HepG2 (cell line): ENCODE measurements around the gene AUH. TPM values are rescaled to one million over a fixed set of nuclear protein-coding genes. Genes with fewer than 3 reads are reported as not detected.

Experiments used
- ETV5 ChIP-seq: IDR thresholded peaks from 2 replicates; pipeline ENCODE4 v1.6.1; 2018; ENCODE audit warnings: missing biosample characterization, missing genetic modification reagents, inconsistent platforms, borderline replicate concordance
- GMEB2 ChIP-seq: IDR thresholded peaks from 2 replicates; pipeline ENCODE4 v1.6.1; 2016; ENCODE audit warnings: missing biosample characterization, missing genetic modification reagents, low read depth
- HIC2 ChIP-seq: sonication (generic); formaldehyde crosslinking; IDR thresholded peaks from 2 replicates; pipeline ENCODE4 v1.9.0; 2022; ENCODE audit warnings: low read depth, missing genetic modification reagents
- HOXA5 ChIP-seq: sonication (generic); formaldehyde crosslinking; IDR thresholded peaks from 2 replicates; pipeline ENCODE4 v1.4.0; 2020; ENCODE audit warnings: missing genetic modification reagents
- HOXD1 ChIP-seq: sonication (generic); formaldehyde crosslinking; IDR thresholded peaks from 2 replicates; pipeline ENCODE4 v1.5.0; 2020; ENCODE audit warnings: missing genetic modification reagents
- JUN ChIP-seq: sonication (generic); formaldehyde crosslinking; IDR thresholded peaks from 2 replicates; pipeline ENCODE4 v1.4.0; 2020; ENCODE audit warnings: mild to moderate bottlenecking, missing genetic modification reagents
- KAT7 ChIP-seq: IDR thresholded peaks from 2 replicates; pipeline ENCODE4 v1.6.1; 2018; ENCODE audit warnings: borderline replicate concordance, missing compliant biosample characterization
- MAF1 ChIP-seq: sonication (generic); formaldehyde crosslinking; IDR thresholded peaks from 2 replicates; pipeline ENCODE4 v1.5.0; 2020; ENCODE audit warnings: missing genetic modification reagents, borderline replicate concordance
- MYPOP ChIP-seq: sonication (generic); formaldehyde crosslinking; IDR thresholded peaks from 2 replicates; pipeline ENCODE4 v1.8.1; 2023; ENCODE audit warnings: mild to moderate bottlenecking, moderate library complexity, missing genetic modification reagents
- PREB ChIP-seq: sonication (generic); formaldehyde crosslinking; IDR thresholded peaks from 2 replicates; pipeline ENCODE4 v1.4.0; 2020; ENCODE audit warnings: missing genetic modification reagents
- SMAD9 ChIP-seq: sonication (generic); formaldehyde crosslinking; IDR thresholded peaks from 2 replicates; pipeline ENCODE4 v1.5.1; 2020; ENCODE audit warnings: mild to moderate bottlenecking, missing genetic modification reagents
- XBP1 ChIP-seq: sonication (generic); formaldehyde crosslinking; IDR thresholded peaks from 2 replicates; pipeline ENCODE4 v1.5.0; 2020; ENCODE audit warnings: missing genetic modification reagents
- ZBTB10 ChIP-seq: sonication (generic); formaldehyde crosslinking; IDR thresholded peaks from 2 replicates; pipeline ENCODE4 v1.4.0; 2020; ENCODE audit warnings: missing genetic modification reagents, borderline replicate concordance
- ZBTB8A ChIP-seq: sonication (generic); formaldehyde crosslinking; IDR thresholded peaks from 2 replicates; pipeline ENCODE4 v1.4.0; 2020; ENCODE audit warnings: mild to moderate bottlenecking, low read depth, missing genetic modification reagents, borderline replicate concordance
- ZNF460 ChIP-seq: sonication (generic); formaldehyde crosslinking; IDR thresholded peaks from 2 replicates; pipeline ENCODE4 v1.5.1; 2020; ENCODE audit warnings: missing genetic modification reagents, mild to moderate bottlenecking, borderline replicate concordance
- ZNF513 ChIP-seq: sonication (generic); formaldehyde crosslinking; conservative IDR thresholded peaks from 2 replicates; pipeline ENCODE4 v1.5.0; 2020; ENCODE audit warnings: missing genetic modification reagents
- ZNF616 ChIP-seq: sonication (generic); formaldehyde crosslinking; IDR thresholded peaks from 2 replicates; pipeline ENCODE4 v1.5.0; 2020; ENCODE audit warnings: low read depth, mild to moderate bottlenecking, missing genetic modification reagents
- ZNF629 ChIP-seq: sonication (generic); formaldehyde crosslinking; conservative IDR thresholded peaks from 2 replicates; pipeline ENCODE4 v1.5.0; 2020; ENCODE audit warnings: missing genetic modification reagents
- ZNF674 ChIP-seq: sonication (generic); formaldehyde crosslinking; IDR thresholded peaks from 2 replicates; pipeline ENCODE4 v1.5.0; 2020; ENCODE audit warnings: low read depth, mild to moderate bottlenecking, missing genetic modification reagents
- ZSCAN25 ChIP-seq: sonication (generic); formaldehyde crosslinking; IDR thresholded peaks from 2 replicates; pipeline ENCODE4 v1.8.0; 2022; ENCODE audit warnings: mild to moderate bottlenecking, missing genetic modification reagents
- polyA plus RNA-seq, 8 experiments: library from polyadenylated mRNA; depleted of rRNA in 3 of 8; stranded (reverse) in 7 of 8; unstranded in 1 of 8; fragments of >200 nt; fragmentation: Illumina TruSeq in 4 of 8; extraction: Trizol in 4 of 8; gene quantifications; 2 replicates each; pipeline versions ENCODE4 v1.2.1 to v1.2.3, GENCODE V29; 2011 to 2016; ENCODE audit warnings: low read depth in 4 of 8, missing spikeins in 1 of 8, mixed read lengths in 1 of 8; ENCODE audit not compliant: insufficient read depth in 1 of 8
- total RNA-seq, 5 experiments: library from RNA; depleted of rRNA; stranded (reverse); fragments of >200 nt; fragmentation: Illumina TruSeq; extraction: Trizol; gene quantifications; 2 replicates each; pipeline ENCODE4 v1.2.3, GENCODE V29; 2016; ENCODE audit warnings: low read depth in 1 of 5

The AUH gene
- total and polyA plus RNA-seq, 2 of the 13 experiments (the other 11 are each of a cell fraction or from before 2014, with no cell fraction given) = 25.8 to 31.9 TPM

GRCh38 chr9:91207729-91208418 is 153.8 kb downstream of the AUH start (continued):
- TF ChIP-seq GMEB2 (no peak), MAF1 (CRISPR knock-in tag) (no peak), PREB (no peak), SMAD9 (CRISPR knock-in tag) (no peak), ETV5 (CRISPR knock-in tag) (peak; percentile 24; the same call in 1 of the 2 replicates), ZSCAN25 (no peak), ZNF460 (CRISPR knock-in tag) (no peak), ZNF674 (no peak), ZBTB10 (no peak), HIC2 (no peak), ZBTB8A (CRISPR knock-in tag) (no peak), HOXD1 (no peak), ZNF513 (CRISPR knock-in tag) (no peak), KAT7 (CRISPR knock-in tag) (no peak), MYPOP (peak; percentile 60; the same call in 1 of the 2 replicates), XBP1 (no peak), JUN (CRISPR knock-in tag) (no peak), HOXA5 (CRISPR knock-in tag) (no peak; the same call in 1 of the 2 replicates), ZNF629 (CRISPR knock-in tag) (no peak), ZNF616 (no peak)
